ENCODE results near the gene LRRC25.

Gene LRRC25

GRCh38 chr19:18415178-18415867 is 17.9 kb upstream of the LRRC25 start:
- TF ChIP-seq SIN3A (IDR thresholded peaks at IDR 0.05; ENCODE audit: borderline replicate concordance, insufficient read depth, low read length) (peak; percentile 80; the same call in 1 of the 2 replicates), TAF1 (IDR thresholded peaks at IDR 0.05; ENCODE audit: borderline replicate concordance, insufficient read depth, low read length) (peak; percentile 78; the same call in 1 of the 2 replicates), FOXP2 (optimal IDR thresholded peaks at IDR 0.05; ENCODE audit: borderline replicate concordance, extremely low read depth, extremely low read length, insufficient read depth) (peak; percentile 4), POLR2AphosphoS5 (IDR thresholded peaks at IDR 0.05; ENCODE audit: low read depth, low read length) (peak; percentile 65; the same call in 1 of the 2 replicates)
- TF ChIP-seq, protein P1, sequence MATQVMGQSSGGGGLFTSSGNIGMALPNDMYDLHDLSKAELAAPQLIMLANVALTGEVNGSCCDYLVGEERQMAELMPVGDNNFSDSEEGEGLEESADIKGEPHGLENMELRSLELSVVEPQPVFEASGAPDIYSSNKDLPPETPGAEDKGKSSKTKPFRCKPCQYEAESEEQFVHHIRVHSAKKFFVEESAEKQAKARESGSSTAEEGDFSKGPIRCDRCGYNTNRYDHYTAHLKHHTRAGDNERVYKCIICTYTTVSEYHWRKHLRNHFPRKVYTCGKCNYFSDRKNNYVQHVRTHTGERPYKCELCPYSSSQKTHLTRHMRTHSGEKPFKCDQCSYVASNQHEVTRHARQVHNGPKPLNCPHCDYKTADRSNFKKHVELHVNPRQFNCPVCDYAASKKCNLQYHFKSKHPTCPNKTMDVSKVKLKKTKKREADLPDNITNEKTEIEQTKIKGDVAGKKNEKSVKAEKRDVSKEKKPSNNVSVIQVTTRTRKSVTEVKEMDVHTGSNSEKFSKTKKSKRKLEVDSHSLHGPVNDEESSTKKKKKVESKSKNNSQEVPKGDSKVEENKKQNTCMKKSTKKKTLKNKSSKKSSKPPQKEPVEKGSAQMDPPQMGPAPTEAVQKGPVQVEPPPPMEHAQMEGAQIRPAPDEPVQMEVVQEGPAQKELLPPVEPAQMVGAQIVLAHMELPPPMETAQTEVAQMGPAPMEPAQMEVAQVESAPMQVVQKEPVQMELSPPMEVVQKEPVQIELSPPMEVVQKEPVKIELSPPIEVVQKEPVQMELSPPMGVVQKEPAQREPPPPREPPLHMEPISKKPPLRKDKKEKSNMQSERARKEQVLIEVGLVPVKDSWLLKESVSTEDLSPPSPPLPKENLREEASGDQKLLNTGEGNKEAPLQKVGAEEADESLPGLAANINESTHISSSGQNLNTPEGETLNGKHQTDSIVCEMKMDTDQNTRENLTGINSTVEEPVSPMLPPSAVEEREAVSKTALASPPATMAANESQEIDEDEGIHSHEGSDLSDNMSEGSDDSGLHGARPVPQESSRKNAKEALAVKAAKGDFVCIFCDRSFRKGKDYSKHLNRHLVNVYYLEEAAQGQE (IDR thresholded peaks at IDR 0.05; ENCODE audit: insufficient read depth in 1 of 2, low read depth in 2 of 2, low read length in 2 of 2), result peak in 1 of 2 experiments; percentile 52; a peak in 1 of 4 replicates

DNA sequence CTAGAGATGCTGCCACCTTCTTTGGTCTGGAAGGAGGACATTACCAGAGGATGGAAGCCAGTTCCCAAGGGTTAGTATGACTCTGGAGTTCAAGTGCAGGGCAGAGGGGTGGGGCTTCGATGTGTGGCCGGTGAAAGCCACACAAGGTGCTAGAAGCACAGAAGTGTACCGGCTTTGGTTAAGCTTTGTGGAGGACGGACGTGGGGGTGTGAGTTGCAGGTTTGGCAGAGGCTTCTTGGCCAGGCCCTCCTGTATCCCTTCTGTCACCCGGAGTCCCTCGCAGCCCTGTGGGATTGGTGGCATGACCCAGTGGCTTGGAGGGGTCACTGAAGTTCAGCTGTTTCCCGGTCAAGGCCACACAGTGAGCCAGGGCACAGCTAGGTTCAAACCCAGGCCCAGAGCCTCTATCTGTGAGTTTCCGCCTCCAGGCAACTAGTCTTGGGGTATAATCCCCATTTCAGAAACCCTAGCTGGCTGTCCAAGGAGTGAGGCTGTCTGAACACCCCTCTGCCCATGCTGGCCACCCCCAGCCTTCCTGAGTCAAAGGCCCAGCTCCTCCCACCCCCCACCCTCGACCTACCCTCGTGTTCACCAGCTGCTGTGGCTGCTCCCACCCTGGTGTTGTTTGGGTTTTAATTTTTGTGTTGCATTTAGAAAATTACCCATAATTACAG is 17.2 kb upstream of the LRRC25 start:
- TF ChIP-seq TAF1 (IDR thresholded peaks at IDR 0.05; ENCODE audit: borderline replicate concordance, insufficient read depth, low read length), result no peak
- TF ChIP-seq, protein P1 (IDR thresholded peaks at IDR 0.05; ENCODE audit: insufficient read depth in 1 of 2, low read depth in 2 of 2, low read length in 2 of 2), result no peak
- TF ChIP-seq SIN3A (IDR thresholded peaks at IDR 0.05; ENCODE audit: borderline replicate concordance, insufficient read depth, low read length), result no peak
- TF ChIP-seq POLR2AphosphoS5 (IDR thresholded peaks at IDR 0.05; ENCODE audit: low read depth, low read length), result no peak
- no peak for TF ChIP-seq FOXP2 (optimal IDR thresholded peaks at IDR 0.05; ENCODE audit: borderline replicate concordance, extremely low read depth, extremely low read length, insufficient read depth)

- TF ChIP-seq POLR2AphosphoS5 (IDR thresholded peaks at IDR 0.05; ENCODE audit: low read depth, low read length), result no peak
- TF ChIP-seq TAF1 (IDR thresholded peaks at IDR 0.05; ENCODE audit: borderline replicate concordance, insufficient read depth, low read length), result no peak
- TF ChIP-seq, protein P1 (IDR thresholded peaks at IDR 0.05; ENCODE audit: insufficient read depth in 1 of 2, low read depth in 2 of 2, low read length in 2 of 2), result no peak
- TF ChIP-seq FOXP2 (optimal IDR thresholded peaks at IDR 0.05; ENCODE audit: borderline replicate concordance, extremely low read depth, extremely low read length, insufficient read depth), result no peak
- no peak for TF ChIP-seq SIN3A (IDR thresholded peaks at IDR 0.05; ENCODE audit: borderline replicate concordance, insufficient read depth, low read length)
Measured at GRCh38 chr19:18412610-18413239, 15.3 kb upstream of the LRRC25 start.

- TF ChIP-seq POLR2AphosphoS5 (IDR thresholded peaks at IDR 0.05; ENCODE audit: low read depth, low read length) (no peak), FOXP2 (optimal IDR thresholded peaks at IDR 0.05; ENCODE audit: borderline replicate concordance, extremely low read depth, extremely low read length, insufficient read depth) (no peak), TAF1 (IDR thresholded peaks at IDR 0.05; ENCODE audit: borderline replicate concordance, insufficient read depth, low read length) (no peak), SIN3A (IDR thresholded peaks at IDR 0.05; ENCODE audit: borderline replicate concordance, insufficient read depth, low read length) (no peak)
- TF ChIP-seq, protein P1 (IDR thresholded peaks at IDR 0.05; ENCODE audit: insufficient read depth in 1 of 2, low read depth in 2 of 2, low read length in 2 of 2), result no peak
Measured at GRCh38 chr19:18408053-18408476, 10.6 kb upstream of the LRRC25 start.

All from PFSK-1 (cell line).